HG03469 (cell line): ENCODE measurements around the gene PLEKHM3.

Source experiments
- ATAC-seq: cut with Tn5 transposase; IDR thresholded peaks from one replicate; pipeline ENCODE4 v1.9.1; 2021; ENCODE audit warnings: mild to moderate bottlenecking, moderate library complexity, moderate number of reproducible peaks; ENCODE audit not compliant: unreplicated experiment

Gene PLEKHM3

DNA sequence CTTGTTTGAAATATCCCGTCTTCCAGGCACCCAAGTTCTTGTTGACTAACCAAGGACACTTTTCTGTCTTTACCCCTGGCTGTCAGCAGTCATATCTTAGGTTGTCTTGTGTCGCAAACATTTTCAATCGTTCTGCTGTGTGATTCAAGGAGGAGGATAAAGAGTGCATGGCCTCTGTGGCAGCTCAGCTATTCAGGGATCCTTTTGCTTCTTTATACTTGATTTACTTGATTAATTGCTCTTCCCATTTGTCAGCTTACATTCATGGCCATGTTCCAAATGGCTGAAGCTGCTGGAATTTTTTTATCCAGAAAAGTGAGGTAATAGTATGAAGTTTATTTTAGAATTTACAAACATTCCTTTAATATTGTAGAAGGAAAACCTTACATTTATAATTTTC, 158.3 kb downstream of the PLEKHM3 start:
- no peak for ATAC-seq

DNA sequence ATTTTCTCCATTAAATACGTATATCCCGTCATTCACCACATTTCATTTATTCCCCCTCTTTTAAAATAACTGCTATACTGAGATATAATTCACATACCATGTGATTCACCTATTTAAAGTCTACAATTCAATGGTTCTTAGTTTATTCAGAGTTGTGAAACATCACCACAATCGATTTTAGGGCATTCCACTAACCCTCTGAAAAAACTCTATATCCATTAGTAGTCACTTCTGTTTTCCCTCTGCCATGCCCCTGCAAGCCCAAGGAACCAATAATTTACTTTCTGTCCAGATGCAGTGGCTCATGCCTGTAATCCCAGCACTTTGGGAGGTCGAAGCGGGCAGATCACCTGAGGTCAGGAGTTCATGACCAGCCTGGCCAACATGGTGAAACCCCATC, 160.1 kb downstream of the PLEKHM3 start:
- ATAC-seq = no peak

DNA sequence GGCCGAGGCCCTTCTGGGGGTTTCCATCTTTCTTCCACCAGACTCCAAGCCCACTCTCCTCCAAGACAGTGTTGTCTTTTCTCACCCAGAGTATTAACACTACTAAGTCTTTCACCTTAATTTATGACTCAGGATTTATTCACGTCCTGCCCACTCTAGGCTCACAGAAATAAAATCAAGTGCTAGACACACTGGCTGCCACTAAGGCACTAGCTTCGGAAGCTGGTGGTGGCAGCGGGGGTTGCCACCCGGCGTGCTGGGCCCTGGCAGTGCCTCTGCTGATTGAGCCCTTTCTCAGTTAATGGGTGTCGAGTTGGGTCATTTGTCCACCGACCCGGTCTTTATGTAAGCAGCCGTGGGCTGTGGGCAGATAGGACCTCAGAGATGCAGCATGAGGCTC, 162.0 kb downstream of the PLEKHM3 start:
- no peak for ATAC-seq

DNA sequence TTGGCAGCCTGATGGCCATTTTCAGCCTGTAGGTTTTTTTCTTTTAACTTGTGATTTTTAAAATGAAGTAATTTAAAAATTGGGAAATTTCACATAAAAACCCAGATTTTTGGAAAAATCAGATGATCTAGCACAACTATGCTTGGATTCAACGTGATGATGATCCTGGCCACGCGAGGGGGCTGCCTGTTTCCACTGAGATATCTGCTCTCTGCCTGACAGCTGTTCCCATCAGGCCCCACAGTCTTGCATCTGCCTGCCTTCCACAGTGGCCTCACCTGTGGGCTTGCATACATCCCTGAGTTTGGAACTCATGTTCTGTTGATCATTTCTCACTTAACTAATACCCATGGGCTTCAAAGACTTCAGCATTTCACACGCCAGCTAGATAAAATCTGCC, 163.5 kb downstream of the PLEKHM3 start:
- no peak for ATAC-seq

DNA sequence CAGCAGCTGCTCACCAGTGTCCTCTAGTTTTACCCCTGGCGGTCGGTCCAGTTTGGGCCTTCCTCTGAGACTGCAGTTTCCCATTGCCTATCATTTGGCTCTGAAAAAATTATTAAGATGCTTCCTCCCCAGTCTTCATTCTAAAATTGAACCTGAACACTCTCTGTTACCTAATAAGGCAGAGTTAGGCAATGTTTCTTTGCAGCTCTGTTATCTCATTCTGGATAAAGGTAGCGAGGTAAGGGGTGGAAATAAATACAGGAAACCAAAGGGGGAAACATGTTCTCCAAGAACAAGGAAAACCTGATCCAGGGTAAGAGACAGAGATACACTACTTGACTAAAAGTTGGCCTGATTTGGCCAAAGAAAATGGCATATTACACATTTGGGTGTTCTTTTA, 164.6 kb downstream of the PLEKHM3 start:
- no peak for ATAC-seq

DNA sequence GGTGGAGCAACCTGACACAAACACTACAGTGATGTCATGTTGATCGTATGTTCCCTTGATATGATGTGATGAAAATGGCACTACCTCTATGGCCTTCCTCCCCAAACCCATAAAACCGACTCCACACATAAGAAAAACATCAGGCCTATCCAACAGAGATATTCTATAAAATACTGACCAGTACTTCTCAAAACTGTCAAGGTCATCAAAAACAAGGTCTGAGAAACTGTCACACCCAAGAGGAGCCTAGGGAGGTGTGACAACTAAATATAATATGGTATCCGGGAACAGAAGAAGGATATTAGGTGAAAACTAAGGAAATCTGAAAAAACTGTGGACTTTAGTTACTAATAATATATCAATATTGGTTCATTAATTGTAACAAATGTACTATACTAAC, 169.7 kb downstream of the PLEKHM3 start:
- no peak for ATAC-seq

DNA sequence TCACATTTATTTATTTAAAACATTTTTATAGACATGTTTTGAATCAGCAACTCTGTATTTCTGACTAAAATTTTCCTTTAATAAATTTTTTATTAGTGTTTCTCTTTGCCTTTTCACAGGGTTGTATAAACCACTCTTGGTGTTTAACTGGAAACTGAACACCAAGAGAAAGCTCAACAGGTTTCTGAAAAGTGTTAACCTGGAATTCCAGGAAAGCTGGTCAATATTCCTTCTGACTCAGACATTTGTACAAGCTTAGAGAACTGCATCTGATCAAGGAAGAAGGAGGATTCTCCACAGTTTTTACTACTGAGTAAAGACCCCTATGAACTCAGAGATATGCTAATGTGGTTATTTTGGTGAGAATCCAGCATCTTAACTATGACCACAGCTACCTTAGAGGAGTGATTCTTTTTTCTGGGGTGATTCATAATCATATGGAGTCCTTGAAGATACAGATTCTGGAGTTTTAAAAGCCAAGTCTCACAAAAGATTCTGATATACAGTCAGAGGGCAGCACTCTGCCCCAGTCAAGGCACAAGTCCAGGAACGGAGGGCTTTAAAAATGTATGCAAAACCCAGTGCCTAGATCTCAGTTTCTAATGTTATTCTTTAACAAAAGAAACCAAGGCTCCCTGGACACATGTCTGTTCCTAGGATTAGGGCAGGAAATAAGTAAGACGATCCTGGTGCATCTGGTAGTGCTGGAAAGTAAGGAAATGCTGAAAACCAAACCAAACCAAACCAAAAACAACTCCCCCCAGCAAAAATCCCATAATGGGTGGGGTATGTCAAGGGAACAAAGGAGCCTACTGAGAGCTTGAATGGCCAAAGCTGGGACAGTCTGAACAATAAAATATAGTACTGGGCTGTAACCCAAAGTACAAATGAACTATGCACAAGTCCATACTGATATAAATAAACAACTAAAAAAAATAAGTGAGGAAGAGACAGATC, 170.6 kb downstream of the PLEKHM3 start:
- no peak for ATAC-seq

DNA sequence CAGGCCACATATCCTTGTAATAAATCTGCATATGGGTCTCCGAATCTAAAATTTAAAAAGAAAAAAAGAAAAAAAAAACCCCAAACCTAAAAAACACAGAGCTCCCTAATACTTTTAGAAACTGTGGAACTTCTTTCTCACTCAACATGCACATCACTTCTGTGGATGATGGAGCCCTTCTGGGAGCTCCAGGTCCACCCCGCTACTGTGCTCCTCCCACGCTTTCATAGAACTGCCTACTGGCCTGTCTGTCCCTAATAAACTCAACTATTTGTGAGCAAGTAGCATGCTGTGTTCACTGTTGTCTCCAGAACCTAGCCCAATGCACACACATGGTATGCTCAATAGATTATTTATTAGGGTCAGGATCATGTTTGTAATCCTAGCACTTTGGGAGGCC, 172.5 kb downstream of the PLEKHM3 start:
- no peak for ATAC-seq

DNA sequence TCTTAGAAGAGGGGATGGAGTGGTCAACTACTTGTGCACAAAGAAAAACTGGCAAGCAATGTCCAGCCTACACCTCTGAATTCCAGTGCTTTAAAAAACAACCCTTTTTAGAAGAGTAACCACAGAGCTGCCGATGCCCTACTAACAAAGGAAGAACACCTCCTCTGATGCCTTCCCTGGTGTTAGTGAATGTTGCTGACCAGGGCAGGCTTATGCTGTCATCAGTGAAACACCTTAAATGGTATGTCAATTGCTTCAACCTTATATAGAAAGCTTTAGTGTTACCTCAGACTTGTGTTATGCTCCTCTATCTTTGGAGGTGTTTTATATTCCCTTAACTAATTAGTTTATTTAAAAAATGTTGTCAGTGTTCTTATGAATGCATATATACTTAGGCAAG, 175.9 kb downstream of the PLEKHM3 start:
- no peak for ATAC-seq

DNA sequence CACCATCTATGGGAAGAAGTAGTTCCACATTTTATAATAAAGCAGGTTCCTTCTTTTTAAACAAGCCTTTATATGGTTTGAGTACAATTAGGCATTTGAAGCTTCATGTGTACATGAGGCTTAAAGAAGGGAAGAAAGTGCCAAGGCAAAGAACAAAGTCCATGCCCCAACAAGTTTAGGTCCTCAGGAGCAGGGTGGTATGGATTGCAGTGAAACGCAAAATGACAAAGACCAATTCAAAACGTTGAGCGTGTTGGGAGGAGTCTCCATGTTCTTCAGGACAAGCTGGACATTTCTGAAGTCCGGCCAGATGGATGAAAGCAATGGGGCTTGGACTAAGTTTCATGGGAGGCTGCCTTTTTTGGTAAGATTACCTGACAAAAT, 176.8 kb downstream of the PLEKHM3 start:
- ATAC-seq = no peak

DNA sequence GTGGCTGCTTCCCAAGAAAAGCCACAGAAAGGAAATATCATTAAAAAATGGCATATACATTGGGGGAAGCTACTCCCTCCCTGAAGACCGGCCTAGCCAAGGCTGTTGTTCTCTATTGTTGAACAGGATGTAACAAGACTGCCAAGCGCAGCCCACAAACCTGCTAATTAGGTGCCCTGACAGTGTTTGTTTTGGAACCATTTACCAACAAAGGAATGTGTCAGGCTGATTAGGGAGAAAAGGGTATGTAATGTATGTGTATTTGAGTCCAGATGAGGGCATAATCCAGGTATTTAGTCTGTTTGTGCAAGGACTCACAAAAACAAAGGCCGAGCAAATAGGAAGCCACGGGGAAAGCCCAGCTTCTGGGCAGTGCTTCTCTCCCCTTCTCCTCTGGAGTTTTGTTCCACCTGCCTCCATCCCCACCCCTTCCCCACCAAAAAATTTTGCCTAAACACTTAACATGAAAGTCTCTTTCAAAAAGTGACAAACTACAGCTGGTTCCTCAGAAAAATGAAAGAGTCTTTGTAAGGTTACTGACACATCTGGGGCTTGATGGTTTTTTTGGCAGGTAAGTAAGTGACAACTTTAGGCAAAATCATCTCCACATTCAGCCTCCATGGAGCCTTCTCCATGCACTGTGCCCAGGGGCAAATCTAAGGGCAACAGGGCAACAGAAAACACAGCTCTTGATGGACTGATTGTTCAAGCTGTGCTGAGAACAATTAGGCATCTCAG, 177.4 kb downstream of the PLEKHM3 start:
- no peak for ATAC-seq

DNA sequence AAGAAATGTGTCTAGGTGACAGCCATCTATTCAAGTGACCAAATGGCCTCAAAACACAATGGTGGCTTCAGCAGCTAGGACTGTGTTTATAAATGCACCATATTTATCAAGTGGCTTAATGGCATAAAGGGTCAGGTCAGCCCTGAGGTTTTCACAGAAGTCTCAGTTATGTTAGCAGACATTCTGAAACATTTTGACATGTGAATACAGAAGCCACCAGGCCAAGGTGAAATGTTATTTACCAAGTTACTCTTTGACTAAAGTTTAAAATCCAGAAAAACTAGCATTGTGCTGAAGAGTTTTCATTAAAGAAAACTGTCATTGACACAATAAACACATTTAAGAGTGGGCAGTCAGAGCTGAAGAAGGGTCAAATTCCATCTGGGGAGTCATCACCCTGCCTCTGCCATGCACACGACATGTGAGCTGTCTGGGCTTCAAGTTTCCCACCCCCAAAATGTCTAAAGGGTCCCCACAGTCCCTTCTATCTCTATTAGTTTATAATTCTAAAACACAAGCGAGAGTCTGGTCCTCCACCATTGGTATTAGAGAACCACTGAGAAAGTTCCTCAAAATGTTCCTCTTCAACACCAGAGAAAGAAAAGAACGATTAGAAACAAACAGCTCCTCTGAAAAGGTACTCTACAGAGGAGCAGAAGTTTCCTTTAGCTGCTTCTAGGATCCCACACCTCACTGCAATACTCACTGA, 178.1 kb downstream of the PLEKHM3 start:
- ATAC-seq = no peak

DNA sequence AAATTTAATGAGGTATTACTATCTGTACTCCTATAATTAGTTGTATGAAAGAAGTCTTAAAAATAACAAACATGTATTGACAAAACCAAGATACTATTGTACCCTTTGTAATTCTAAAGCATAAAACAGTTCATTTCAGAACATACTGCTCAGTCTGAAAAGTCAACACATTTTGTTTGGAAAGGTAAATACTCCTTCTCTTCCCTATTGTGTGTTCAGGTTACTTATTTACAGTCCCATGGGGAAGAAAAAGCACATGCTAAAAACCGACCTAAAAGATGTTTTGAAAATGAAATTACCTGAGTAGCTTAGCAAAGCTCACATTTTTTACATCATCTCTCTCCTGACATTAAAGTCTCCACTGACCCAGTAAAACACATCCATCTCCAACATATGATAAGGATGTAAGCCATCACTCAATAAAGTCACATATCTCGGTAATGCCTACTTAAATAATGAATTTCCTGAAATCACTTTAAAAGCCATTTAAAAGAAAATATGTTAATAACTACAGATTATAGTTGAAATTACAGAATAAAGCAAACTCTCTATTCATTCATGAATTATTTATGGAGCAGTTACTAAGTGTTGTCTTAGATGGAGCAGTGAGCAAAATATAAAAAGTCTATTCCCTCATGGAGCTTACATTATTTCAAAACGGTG, 180.0 kb downstream of the PLEKHM3 start:
- no peak for ATAC-seq

DNA sequence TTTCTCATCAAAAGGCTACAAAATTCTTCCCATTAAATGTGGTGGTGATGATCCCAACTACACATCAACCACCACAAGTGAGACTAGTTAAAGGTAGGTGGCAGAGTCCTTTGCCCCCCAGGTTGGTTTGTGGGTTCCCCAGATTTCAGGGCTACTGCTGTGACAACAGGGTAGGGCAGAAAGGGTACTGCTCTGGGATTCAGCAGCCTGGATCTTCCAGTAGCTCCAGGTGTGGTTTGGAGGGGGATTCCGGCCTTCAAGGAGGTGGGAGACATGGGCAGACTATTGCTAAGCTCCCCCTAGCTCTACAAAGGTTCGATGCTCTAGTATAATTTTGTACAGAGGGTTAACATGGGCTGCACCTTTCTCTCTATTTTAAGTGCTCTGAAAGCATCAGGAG, 180.7 kb downstream of the PLEKHM3 start:
- no peak for ATAC-seq

DNA sequence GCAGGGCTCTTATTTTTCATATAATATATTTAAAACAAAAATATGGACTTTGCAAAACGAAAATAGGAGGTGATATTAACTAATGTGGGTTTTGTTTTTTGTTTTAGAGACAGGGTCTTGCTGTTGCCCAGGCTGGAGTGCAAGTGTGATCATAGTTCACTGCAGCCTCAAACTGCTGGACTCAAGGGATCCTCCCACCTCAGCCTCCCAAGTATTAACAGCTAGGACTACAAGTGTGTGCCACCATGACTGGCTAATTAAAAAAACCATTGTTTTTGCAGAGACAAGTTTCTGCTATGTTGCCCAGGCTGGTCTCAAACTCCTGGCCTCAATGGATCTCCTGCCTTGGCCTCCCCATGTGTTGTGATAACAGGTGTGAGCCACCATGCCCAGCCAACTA, 185.2 kb downstream of the PLEKHM3 start:
- no peak for ATAC-seq

DNA sequence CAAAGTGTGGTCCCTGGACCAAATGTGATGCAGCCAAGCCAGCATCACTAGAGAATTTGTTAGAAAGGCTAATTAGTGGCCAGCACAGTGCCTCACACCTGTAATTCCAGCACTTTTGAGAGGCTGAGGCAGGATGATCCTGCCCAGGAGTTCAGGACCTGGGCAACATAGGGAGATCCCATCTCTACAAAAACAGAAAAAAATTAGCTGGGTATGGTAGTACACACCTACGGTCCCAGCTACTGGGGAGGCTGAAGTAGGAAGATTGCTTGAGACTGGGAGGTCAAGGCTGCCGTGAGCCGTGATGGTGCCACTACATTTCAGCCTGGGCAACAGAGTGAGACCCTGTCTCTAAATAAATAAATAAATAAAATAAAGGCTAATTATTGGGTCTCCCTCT, 185.8 kb downstream of the PLEKHM3 start:
- no peak for ATAC-seq

DNA sequence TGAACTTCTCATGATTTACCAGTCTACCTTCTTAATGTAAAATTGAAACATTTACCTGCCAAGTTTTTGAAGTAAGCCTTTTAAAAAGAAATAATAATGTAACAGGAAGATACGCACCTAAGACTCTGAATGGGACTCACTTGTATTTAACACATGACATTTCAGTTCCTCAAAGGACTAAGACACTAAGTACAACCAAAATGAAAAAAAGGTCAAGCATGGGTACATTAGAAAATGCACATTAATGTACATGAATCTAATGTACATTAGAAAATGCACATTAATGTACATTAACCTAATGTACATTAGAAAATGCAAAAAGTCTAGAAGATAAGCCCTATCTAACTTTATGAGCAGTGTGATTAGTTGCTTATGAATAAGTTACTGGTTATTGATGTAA, 186.3 kb downstream of the PLEKHM3 start:
- no peak for ATAC-seq

DNA sequence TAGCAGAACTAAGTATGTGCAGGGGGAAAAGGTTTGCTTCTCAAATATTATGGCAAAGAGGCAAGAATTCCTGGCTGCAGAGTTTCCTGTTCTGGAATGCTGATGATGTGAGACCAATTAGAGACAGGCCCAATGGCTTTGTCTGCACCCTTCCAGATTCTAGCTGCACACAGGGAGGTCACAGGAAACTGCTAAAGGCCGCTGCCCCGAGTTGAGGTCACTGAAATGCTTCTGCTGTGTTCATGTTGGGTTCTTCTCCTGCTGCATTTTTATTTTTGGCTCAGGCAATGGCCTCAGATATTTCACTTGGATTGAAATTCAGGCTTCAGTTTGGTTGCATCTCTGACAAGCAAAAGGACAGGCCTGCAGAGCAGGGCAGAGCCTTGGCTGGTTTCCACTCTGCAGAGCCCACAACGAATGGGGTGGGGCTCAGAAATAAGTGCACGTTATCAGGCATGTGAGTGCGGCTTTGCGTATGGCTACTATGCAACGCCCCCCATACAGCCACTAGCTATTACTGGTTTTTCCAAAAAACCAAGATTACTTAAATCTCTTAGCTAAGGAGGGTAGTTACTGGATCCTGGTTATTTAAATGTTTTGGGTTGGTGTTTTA, 188.7 kb downstream of the PLEKHM3 start:
- no peak for ATAC-seq

DNA sequence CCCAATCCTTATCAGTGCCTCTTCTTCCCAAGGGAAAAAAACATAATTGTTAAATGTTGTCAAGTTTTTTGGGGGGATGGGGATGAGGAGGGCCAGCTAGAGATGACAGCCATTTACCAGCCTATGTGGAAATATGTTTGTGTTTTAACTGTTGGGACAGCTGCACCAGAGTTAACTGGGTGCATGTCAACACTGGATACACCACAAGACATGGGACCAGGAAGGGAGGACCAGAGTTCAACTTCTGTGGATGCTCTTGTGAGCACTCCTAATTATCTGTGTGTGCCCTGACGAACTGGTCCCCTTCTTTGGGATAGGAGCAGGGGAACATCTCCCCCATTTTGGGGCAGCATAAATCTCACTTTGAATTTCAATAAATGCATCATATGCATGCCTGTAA, 189.5 kb downstream of the PLEKHM3 start:
- no peak for ATAC-seq

DNA sequence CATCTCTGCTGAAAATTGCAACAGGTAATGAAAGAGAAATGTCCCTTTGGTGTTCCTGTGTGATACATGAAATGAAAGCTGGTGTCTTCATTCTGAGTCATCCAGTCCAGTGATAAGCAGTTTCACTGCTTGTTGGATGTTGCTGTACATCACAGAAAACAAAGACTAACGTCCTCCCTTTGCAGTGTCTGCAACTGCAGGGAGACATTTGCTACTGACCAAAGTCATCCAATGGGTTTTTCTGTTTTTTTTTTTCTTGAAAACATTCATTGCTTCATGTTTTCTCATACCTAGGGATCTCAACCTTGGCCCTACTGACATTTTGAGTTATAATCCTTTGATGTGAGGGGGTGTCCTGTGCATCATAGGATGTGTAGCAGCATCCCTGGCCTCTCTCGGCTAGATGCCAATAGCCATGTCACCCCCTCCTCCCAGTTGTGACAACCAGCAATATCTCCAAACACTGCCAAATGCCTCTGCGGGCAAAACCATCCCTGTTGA, 192.0 kb downstream of the PLEKHM3 start:
- peak; percentile 97 for ATAC-seq
